ACC112 (cell line): ENCODE data around the gene PTPRM.

Experiments used
- H2AFZ ChIP-seq: fragments of 200-600 bp; sonication (generic); one replicate; pipeline ENCODE4 v1.6.0; 2017; ENCODE audit warnings: antibody characterized with exemption, low read length; ENCODE audit not compliant: unreplicated experiment
- H3K27ac ChIP-seq: fragments of 200-600 bp; sonication (generic); 2 replicates; pipeline ENCODE4 v1.5.1; 2014; ENCODE audit warnings: low read depth, mild to moderate bottlenecking, antibody characterized with exemption, low read length, moderate library complexity
- H3K27me3 ChIP-seq: fragments of 200-600 bp; sonication (generic); 2 replicates; pipeline ENCODE4 v1.6.1; 2014; ENCODE audit warnings: mild to moderate bottlenecking, antibody characterized with exemption, low read length, moderate library complexity, mixed read lengths; ENCODE audit not compliant: insufficient read depth
- H3K36me3 ChIP-seq: fragments of 200-600 bp; sonication (generic); 2 replicates; pipeline ENCODE4 v1.6.1; 2016; ENCODE audit warnings: mild to moderate bottlenecking, antibody characterized with exemption, low read length, moderate library complexity, mixed read lengths; ENCODE audit not compliant: insufficient read depth
- H3K4me1 ChIP-seq: fragments of 200-600 bp; sonication (generic); one replicate; pipeline ENCODE4 v1.6.1; 2016; ENCODE audit warnings: low read length, mixed read lengths; ENCODE audit not compliant: insufficient read depth, unreplicated experiment, control insufficient read depth
- H3K4me3 ChIP-seq: fragments of 200-600 bp; sonication (generic); 2 replicates; pipeline ENCODE4 v1.5.1; 2014; ENCODE audit warnings: mild to moderate bottlenecking, low read depth, low read length
- H3K79me2 ChIP-seq: fragments of 200-600 bp; sonication (generic); one replicate; pipeline ENCODE4 v1.6.0; 2016; ENCODE audit warnings: low read length; ENCODE audit not compliant: control insufficient read depth, unreplicated experiment, insufficient read depth

The PTPRM gene

DNA sequence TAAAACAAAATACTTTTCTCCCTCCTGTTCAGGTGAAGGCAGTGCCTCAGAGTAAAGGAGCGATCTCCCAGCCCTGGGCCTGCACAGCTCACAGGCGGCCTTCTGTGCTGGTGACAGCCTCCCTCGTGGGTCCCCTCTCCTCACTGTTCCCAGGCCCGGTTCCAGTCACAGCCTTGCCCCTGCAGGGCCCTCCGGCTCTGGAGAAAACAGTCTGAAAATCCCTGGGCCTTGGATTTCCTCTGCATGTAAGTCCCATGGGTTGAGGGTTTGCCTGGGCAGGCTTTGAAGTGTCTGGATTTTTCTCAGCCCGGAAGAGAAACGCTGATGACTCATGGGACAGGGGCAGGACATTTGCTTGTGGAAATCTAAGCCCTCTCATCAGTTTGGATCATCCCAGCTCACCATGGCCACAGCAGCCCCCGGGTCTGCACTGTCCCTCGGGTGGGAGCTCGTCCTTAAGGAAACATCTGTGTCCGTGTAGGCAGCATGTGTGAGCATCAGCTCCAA lies 856.0 kb downstream of the PTPRM start:
- Histone ChIP-seq H3K36me3 (no peaks in the 10 kb centered on the region), H2AFZ (peak overlapping the region; percentile 66), H3K79me2 (no peaks in the 10 kb centered on the region), H3K27ac (no peak overlapping the region), H3K27me3 (no peaks in the 10 kb centered on the region), H3K4me3 (no peak overlapping the region), H3K4me1 (peaks cover 8% of the 10 kb centered on the region)

DNA sequence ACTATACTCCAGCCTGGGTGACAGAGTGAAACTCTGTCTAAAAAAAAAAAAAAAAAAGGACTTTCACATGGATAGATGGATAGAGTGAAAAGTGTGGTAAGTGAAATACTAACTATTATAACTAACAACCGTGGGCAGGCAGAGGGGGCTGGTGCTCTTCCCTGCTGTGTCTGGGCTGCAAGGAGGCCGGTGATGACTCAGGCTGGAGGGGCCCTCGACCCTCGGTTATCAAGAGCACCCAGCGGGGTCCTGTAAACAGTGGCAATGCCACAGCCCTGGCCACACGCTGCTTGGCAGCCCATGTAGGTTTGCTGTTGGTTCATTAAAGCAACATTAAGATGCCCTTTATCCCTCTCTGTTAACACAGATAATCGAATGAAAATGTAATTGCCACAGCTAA lies 857.4 kb downstream of the PTPRM start:
- Histone ChIP-seq H3K4me3 (no peak overlapping the region), H3K27ac (no peak overlapping the region), H2AFZ (no peak overlapping the region), H3K36me3 (no peaks in the 10 kb centered on the region), H3K4me1 (peaks cover 8% of the 10 kb centered on the region), H3K79me2 (no peaks in the 10 kb centered on the region), H3K27me3 (no peaks in the 10 kb centered on the region)

DNA sequence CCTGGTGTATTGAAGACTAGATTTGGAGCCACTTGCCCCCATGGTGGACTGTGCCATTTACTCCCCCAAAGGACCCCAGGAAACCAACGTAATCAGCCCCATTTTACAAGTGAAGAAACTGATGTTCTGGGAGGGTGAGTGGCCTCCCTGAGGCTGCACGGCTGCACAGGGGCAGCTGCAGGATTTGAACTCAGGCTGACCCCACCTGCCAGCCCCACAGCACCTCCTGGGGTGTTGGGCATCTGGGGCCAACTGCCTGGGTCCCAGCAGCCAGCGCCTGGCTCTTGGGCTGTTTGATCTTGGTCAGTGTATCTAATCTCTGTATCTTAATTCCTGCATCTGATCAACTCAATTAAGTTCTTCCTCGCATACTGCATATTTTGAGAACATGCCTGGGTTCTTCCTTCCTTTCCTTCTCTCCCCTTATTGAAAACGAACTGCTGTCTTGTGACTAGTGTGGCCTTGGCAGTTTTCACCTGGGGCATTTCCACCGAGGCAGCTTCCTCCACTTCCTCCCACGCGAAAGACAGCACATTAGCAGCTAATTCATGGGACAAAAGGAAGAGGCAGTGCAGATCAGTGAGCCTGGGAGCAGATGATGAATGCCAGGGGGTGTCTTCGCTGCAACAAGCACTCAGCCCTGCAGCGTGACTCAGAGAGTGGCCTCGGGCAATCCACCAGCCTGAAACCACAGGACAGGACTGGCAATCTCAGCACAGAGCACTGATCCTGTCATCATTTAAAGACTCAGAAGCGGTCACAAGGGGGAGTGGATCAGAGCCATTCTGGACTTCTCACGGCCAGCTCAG lies 858.0 kb downstream of the PTPRM start:
- no peak overlapping the region for H3K4me3 ChIP-seq
- no peak overlapping the region for H2AFZ ChIP-seq
- H3K36me3 ChIP-seq: no peaks in the 10 kb centered on the region
- no peaks in the 10 kb centered on the region for H3K79me2 ChIP-seq
- peaks cover 8% of the 10 kb centered on the region for H3K4me1 ChIP-seq
- no peaks in the 10 kb centered on the region for H3K27me3 ChIP-seq
- no peak overlapping the region for H3K27ac ChIP-seq

DNA sequence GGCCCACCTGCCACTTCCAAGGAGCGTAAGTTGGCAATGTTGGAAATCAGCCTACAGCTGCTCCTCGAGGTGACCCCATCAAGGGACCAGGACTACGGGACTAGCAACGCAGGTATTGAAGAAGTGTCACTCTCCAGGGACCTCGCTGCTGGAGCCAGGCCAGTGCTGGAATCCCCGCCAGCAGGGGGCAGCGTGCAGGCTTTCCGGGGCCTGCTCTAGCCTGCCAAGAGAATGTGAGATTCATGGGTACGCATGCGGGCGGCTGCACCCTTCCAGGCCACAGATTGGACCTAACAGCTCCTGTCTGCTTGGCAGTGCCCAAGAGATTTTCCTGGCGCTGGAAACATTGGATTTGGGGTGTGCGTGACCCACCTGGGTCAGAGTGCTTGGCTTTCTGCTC lies 859.3 kb downstream of the PTPRM start:
- Histone ChIP-seq H3K27me3 (no peaks in the 10 kb centered on the region), H3K36me3 (no peaks in the 10 kb centered on the region), H3K4me1 (peaks cover 8% of the 10 kb centered on the region), H3K4me3 (no peak overlapping the region), H3K27ac (no peak overlapping the region), H2AFZ (no peak overlapping the region), H3K79me2 (no peaks in the 10 kb centered on the region)

DNA sequence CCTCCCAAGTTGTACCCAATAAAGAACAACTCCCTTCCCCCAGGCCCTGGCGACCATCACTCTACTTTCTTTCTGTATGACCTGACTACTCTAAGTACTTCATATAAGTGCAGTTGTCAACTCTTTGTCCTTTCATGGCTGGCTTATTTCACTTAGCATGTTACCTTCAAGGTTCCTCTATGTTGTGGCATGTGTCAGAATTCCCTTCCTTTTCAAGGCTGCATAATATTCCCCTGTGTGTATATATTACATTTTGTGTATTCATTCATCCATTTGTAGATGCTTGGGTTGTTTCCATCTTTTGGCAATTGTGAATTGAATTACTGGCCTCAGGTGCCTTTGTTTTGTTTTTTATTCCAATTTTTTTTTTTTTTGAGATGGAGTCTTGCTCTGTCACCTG lies 860.2 kb downstream of the PTPRM start:
- H3K4me3 ChIP-seq: no peak overlapping the region
- no peak overlapping the region for H3K27ac ChIP-seq
- no peak overlapping the region for H2AFZ ChIP-seq
- peaks cover 8% of the 10 kb centered on the region for H3K4me1 ChIP-seq
- H3K27me3 ChIP-seq: peaks cover 6% of the 10 kb centered on the region; the same call in 1 of the 2 replicates
- H3K36me3 ChIP-seq: no peaks in the 10 kb centered on the region
- no peaks in the 10 kb centered on the region for H3K79me2 ChIP-seq

DNA sequence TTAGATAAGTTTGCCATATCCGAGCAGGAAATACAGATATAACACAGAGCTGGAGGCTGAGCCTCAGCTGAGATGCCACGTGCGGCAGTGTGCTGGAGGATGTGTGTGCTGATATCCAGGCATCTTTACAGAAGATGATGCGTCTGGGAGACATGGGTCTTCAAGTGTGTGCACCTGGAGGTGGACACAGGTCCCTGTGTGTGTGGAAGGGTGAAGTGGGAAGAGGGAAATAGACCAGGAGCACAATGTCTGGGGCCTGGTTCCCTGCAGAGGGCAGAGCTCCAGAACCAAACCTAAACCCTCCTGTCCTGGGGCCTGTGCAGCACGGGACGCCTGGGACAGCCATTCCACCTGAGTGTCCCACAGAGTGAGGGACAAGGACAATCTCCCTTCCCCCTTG lies 861.8 kb downstream of the PTPRM start:
- Histone ChIP-seq H3K27me3 (peaks cover 21% of the 10 kb centered on the region), H3K79me2 (no peaks in the 10 kb centered on the region), H3K4me3 (no peak overlapping the region), H2AFZ (no peak overlapping the region), H3K27ac (no peak overlapping the region), H3K4me1 (no peaks in the 10 kb centered on the region), H3K36me3 (no peaks in the 10 kb centered on the region)

DNA sequence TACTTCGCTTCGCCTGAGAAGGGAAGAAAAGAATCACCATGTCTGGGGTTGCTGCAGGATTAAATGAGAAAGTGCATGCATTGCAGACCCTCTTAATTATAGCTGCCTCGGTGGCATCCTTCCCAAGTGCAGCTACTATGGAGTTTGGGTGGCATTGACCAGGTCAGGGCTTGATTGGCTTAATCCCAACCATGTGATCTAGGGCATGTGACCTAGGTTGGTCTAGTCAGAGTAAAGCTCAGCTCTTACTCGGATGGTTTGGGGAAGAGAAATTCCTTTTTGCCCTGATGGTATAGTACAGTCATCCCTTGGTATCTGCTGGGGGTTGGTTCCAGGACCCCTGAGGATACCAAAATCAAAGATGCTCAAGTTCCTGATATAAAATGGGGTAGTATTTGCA lies 863.9 kb downstream of the PTPRM start:
- no peak overlapping the region for H3K27ac ChIP-seq
- no peaks in the 10 kb centered on the region for H3K4me1 ChIP-seq
- peaks cover 42% of the 10 kb centered on the region for H3K27me3 ChIP-seq
- H3K4me3 ChIP-seq: no peak overlapping the region
- H2AFZ ChIP-seq: no peak overlapping the region
- no peaks in the 10 kb centered on the region for H3K36me3 ChIP-seq
- no peaks in the 10 kb centered on the region for H3K79me2 ChIP-seq

DNA sequence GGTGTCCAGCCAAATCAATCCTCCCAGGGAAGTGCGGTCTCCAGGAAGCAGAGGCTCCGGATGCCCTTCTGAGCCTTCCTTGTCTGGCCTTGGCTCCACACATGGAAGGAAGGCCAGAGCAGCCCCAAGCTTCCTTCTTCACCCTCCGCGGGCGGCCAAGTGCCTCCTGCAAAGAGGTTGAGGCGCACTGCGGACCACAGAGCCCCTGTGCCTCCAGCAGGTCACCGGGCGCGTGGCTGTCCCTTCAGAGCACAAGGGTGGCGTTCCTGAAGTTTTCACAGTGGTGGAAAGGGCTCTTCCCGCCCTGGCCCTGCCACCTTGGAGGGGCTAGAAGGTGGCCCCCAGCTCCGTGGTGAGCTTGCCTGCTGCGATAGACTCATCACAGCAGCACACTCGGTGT lies 866.2 kb downstream of the PTPRM start:
- H3K27me3 ChIP-seq: peaks cover 61% of the 10 kb centered on the region

DNA sequence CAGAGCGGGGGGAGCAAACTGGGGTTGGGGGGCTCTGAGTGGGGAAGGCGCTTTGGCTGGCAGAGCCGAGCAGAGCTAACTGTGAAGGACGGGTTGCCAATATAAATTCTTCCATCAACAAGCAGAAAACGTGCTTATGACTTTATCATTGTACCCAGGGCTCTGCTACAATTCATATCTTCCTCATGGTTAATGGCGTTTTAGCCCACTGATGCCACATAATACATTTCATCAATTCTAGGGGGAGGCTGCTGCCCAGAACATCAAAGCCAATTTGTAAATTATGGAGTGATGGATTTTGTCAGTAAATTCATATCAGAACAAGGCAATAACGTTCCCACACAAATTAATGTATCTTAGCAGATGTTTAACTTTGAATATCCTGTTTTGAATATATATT lies 866.7 kb downstream of the PTPRM start:
- Histone ChIP-seq H2AFZ (no peak overlapping the region), H3K27ac (no peak overlapping the region), H3K79me2 (no peaks in the 10 kb centered on the region), H3K27me3 (peaks cover 61% of the 10 kb centered on the region), H3K4me1 (no peaks in the 10 kb centered on the region), H3K4me3 (no peak overlapping the region), H3K36me3 (no peaks in the 10 kb centered on the region)

More for the DNA sequence above, 866.2 kb downstream of the PTPRM start:
- no peaks in the 10 kb centered on the region for H3K4me1 ChIP-seq
- no peak overlapping the region for H3K27ac ChIP-seq
- no peaks in the 10 kb centered on the region for H3K79me2 ChIP-seq
- H3K36me3 ChIP-seq: no peaks in the 10 kb centered on the region
- no peak overlapping the region for H2AFZ ChIP-seq
- no peak overlapping the region for H3K4me3 ChIP-seq

DNA sequence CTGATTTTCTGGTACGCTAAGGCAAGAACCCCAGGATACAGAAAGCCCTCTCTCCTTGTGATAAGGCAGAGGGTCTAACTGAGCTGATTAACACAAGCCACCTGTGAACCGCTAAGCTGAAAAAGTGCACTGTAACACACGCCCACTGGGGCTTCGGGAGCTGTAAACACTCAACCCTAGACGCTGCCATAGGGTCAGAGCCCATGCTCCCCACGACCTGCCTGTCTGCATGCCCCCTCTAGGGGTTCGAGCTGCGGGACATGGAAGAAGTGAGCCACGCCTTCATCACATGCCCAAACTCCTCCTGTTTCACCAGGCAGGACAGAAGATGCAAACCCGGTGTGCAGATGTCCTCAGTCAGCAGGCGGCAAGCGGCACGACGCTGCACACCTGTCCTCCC lies 868.3 kb downstream of the PTPRM start:
- Histone ChIP-seq H3K27ac (no peak overlapping the region), H3K79me2 (no peaks in the 10 kb centered on the region), H3K27me3 (peaks cover 61% of the 10 kb centered on the region), H3K4me3 (no peak overlapping the region), H3K4me1 (no peaks in the 10 kb centered on the region), H3K36me3 (no peaks in the 10 kb centered on the region), H2AFZ (no peak overlapping the region)

DNA sequence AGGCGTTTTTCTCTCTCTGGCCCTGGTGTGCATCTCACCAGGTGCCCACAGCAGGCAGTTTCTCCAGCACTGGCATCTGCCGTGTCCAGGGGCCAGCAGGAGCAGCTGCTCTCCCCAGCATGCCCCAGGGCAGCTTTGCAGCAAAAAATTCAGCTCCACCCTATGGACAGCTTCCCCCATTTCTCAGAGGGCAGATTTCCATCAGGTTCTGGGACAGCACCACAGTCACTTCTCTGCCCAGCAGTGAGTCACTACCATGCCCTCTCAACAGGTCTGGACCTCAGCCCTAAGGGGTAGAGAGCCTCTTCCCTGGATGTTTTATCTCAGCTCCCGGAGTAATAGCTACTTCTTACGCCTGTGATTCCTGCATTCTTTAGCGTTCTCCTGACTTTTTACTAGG lies 871.9 kb downstream of the PTPRM start:
- no peaks in the 10 kb centered on the region for H3K4me1 ChIP-seq
- no peak overlapping the region for H3K27ac ChIP-seq
- H3K79me2 ChIP-seq: no peaks in the 10 kb centered on the region
- no peaks in the 10 kb centered on the region for H3K36me3 ChIP-seq
- H3K4me3 ChIP-seq: no peak overlapping the region
- H2AFZ ChIP-seq: no peak overlapping the region
- H3K27me3 ChIP-seq: peaks cover 39% of the 10 kb centered on the region
